ENCODE data around the gene IGDCC3.

GRCh38 chr15:65311760-65312159 is 66.0 kb downstream of the IGDCC3 start:
- TF ChIP-seq EZH2 (IDR thresholded peaks at IDR 0.05) (no peak), FOXP2 (optimal IDR thresholded peaks at IDR 0.05; ENCODE audit: control extremely low read depth, extremely low read length, insufficient read depth) (no peak), POLR2AphosphoS5 (IDR thresholded peaks at IDR 0.05; ENCODE audit: borderline replicate concordance, low read depth, low read length) (no peak)

Data from SK-N-MC (cell line).